A673 (cell line): ENCODE results near the gene ZNF396. TPM values are rescaled to one million over a fixed set of nuclear protein-coding genes. Genes with fewer than 3 reads are reported as not detected.

Source experiments
- BruUV-seq: library from RNA; stranded (reverse); fragments of 400-500 nt; replicated peaks from 2 replicates; lab custom pipeline; 2021; lab: Mats Ljungman, UMichigan
- CTCF ChIA-PET: fragments of 300-600 bp; sonication (Branson Sonifier 250); formaldehyde crosslinking; loops from one replicate; lab custom pipeline; 2022; ENCODE audit warnings: antibody characterized with exemption; lab: Charles Lee
- POLR2A ChIA-PET: fragments of 300-600 bp; sonication (Branson Sonifier 250); formaldehyde crosslinking; loops from one replicate; lab custom pipeline; 2022; ENCODE audit warnings: antibody characterized with exemption; ENCODE audit not compliant: low non-redundant PET; lab: Charles Lee
- DNase-seq: peaks from one replicate; pipeline ENCODE4 v3.0.0-alpha.2; 2015; ENCODE audit warnings: low spot score
- H3K27ac ChIP-seq: fragments of 200-600 bp; sonication (generic); 2 replicates; pipeline ENCODE4 v1.5.1; 2016; ENCODE audit warnings: mixed run types, low read depth, mild to moderate bottlenecking, mixed read lengths, antibody characterized with exemption, low read length; ENCODE audit not compliant: poor library complexity, severe bottlenecking
- H3K27me3 ChIP-seq: fragments of 200-600 bp; sonication (generic); replicated peaks from 2 replicates; pipeline ENCODE4 v1.6.1; 2017; ENCODE audit warnings: mixed run types, low read depth, mild to moderate bottlenecking, mixed read lengths, antibody characterized with exemption, low read length; ENCODE audit not compliant: insufficient read depth, poor library complexity
- H3K36me3 ChIP-seq: fragments of 200-600 bp; sonication (generic); 2 replicates; pipeline ENCODE4 v1.6.1; 2016; ENCODE audit warnings: mixed run types, mild to moderate bottlenecking, mixed read lengths, antibody characterized with exemption, low read length; ENCODE audit not compliant: insufficient read depth, poor library complexity, severe bottlenecking
- H3K4me1 ChIP-seq: fragments of 200-600 bp; sonication (generic); 2 replicates; pipeline ENCODE4 v1.6.1; 2017; ENCODE audit warnings: mixed run types, mild to moderate bottlenecking, mixed read lengths, antibody characterized with exemption, low read length; ENCODE audit not compliant: insufficient read depth, poor library complexity, severe bottlenecking
- H3K4me3 ChIP-seq: fragments of 200-600 bp; sonication (generic); 2 replicates; pipeline ENCODE4 v1.5.1; 2016; ENCODE audit warnings: low read depth, mixed run types, mild to moderate bottlenecking, mixed read lengths, low read length; ENCODE audit not compliant: poor library complexity, severe bottlenecking
- H3K9me3 ChIP-seq: fragments of 200-600 bp; sonication (generic); 2 replicates; pipeline ENCODE4 v1.6.1; 2016; ENCODE audit warnings: mixed run types, low read depth, mild to moderate bottlenecking, mixed read lengths, antibody characterized with exemption, low read length; ENCODE audit not compliant: poor library complexity, severe bottlenecking
- EZH2 ChIP-seq: fragments of 200-600 bp; sonication (generic); IDR thresholded peaks from 2 replicates; pipeline ENCODE4 v1.6.1; 2017; ENCODE audit warnings: borderline replicate concordance, low read depth, mild to moderate bottlenecking, mixed read lengths, antibody characterized with exemption, low read length; ENCODE audit not compliant: poor library complexity, severe bottlenecking
- intact Hi-C: fragments of 100-400 bp; cut with micrococcal nuclease; formaldehyde crosslinking; loops from one replicate; pipeline ENCODE4 v1.10.0; 2022; ENCODE audit not compliant: unreplicated experiment
- total RNA-seq: library from RNA; stranded (reverse); gene quantifications from 2 replicates; pipeline ENCODE4 v1.2.3, GENCODE V29; 2021
- TF ChIP-seq, protein P1 (sequence below): fragments of 300-800, 200-600 bp; sonication (generic); conservative IDR thresholded peaks from 2 replicates; pipeline ENCODE4 v1.5.1; 2017; ENCODE audit warnings: low read depth, mild to moderate bottlenecking, antibody characterized with exemption, low read length, moderate library complexity, mixed read lengths

Gene ZNF396
- total RNA-seq, 1 experiment from 2014 or later, result 0.84 TPM

DNA sequence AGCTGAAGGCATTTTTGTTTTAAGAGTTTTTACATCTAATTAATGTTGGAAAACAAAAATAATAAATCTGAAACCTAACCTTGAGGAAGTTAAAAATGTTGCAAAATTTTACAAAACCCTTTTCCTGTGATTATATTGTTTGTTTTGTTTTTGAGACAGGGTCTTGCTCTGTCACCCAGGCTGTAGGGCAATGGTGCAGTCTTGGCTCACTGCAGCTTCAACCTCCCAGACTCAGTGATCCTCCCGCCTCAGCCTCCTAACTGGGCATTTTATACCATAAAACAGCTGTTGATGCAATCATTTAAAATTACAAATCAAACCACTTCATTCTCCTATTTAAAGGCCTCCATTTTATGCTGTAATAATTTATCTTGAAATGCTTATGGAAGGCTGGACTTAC is 31.2 kb downstream of the ZNF396 start:
- DNase-seq, result no peak
- TF ChIP-seq EZH2, result no peak
- TF ChIP-seq, protein P1, sequence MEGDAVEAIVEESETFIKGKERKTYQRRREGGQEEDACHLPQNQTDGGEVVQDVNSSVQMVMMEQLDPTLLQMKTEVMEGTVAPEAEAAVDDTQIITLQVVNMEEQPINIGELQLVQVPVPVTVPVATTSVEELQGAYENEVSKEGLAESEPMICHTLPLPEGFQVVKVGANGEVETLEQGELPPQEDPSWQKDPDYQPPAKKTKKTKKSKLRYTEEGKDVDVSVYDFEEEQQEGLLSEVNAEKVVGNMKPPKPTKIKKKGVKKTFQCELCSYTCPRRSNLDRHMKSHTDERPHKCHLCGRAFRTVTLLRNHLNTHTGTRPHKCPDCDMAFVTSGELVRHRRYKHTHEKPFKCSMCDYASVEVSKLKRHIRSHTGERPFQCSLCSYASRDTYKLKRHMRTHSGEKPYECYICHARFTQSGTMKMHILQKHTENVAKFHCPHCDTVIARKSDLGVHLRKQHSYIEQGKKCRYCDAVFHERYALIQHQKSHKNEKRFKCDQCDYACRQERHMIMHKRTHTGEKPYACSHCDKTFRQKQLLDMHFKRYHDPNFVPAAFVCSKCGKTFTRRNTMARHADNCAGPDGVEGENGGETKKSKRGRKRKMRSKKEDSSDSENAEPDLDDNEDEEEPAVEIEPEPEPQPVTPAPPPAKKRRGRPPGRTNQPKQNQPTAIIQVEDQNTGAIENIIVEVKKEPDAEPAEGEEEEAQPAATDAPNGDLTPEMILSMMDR, result no peak
- Histone ChIP-seq H3K4me3 (no peak overlapping the region), H3K9me3 (no peaks in the 10 kb centered on the region), H3K27me3 (no peaks in the 10 kb centered on the region), H3K36me3 (peaks cover 2% of the 10 kb centered on the region), H3K4me1 (peaks cover 5% of the 10 kb centered on the region), H3K27ac (no peak overlapping the region)
- BruUV-seq, result no TSS peak
- ChIA-PET POLR2A (no interaction called here), CTCF (no interaction called here)
- intact Hi-C loops, result no loop called here

DNA sequence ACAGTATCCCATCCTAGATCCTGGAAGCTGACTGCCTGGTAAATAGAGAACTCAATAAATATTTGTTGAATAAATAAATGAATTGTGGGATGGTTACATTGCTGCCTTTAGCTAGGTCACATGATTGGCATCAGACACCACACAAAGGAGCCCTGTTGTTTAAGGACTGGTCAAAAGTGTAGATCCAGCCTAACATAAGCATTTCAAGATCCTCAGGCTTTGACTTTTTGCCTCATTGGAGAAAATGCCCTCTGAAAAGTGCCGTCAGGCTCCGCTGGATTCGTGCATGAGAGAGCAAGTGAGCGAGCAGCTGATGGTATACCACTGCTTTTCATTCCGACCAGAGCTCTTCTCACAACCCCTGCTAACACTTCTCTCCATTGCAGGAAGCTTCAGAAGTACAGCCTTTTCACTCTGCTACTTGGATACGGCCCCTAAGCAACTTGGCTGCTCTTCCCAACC is 31.6 kb downstream of the ZNF396 start:
- BruUV-seq, result no TSS peak
- intact Hi-C loops, result no loop called here
- Histone ChIP-seq H3K4me3 (no peak overlapping the region), H3K9me3 (no peaks in the 10 kb centered on the region), H3K4me1 (peaks cover 5% of the 10 kb centered on the region), H3K36me3 (peaks cover 7% of the 10 kb centered on the region), H3K27ac (no peak overlapping the region), H3K27me3 (no peaks in the 10 kb centered on the region)
- ChIA-PET POLR2A (no interaction called here), CTCF (no interaction called here)
- no peak for DNase-seq
- TF ChIP-seq, protein P1, result no peak

DNA sequence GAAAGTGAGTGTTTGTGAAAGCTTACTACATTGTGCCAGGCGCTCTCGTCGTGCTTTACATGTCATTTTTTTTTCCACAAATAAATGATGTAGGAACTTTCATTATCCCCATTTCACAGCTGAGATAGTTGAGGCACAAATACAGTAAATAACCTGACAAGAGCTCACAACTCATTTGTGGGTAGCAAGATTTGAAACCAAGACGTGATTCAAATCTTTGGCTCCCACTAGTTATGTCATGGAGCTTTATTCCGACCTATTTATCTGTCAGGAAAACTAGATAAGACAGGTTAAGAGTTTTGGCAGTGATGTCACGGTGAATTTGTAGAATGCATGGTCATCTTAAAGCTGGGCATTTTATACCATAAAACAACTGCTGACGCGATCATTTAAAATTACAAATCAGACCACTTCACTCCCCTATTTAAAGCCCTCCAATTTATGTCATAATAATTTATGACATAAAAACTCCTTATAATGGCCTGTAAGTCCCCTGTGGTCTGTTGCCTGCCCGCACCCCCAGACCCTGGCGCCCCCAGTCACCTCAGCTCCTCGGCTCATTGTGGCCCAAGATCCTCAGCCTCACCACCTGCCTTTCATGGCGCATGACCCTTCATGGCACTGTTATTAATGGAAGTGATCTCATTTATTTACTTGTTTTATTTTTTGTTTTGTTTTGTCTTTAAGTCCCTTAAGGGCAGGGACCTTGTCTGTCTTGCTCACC is 32.2 kb downstream of the ZNF396 start:
- Histone ChIP-seq H3K4me1 (peaks cover 5% of the 10 kb centered on the region), H3K27me3 (no peaks in the 10 kb centered on the region), H3K36me3 (peaks cover 13% of the 10 kb centered on the region), H3K4me3 (peak overlapping the region; percentile 76), H3K27ac (peak overlapping the region; percentile 97), H3K9me3 (no peaks in the 10 kb centered on the region)
- BruUV-seq, result TSS peak; percentile 67
- ChIA-PET CTCF (interaction anchor here (0.6 kb wide), 1 partner anchor 88 kb away, joined by 4 read pairs; no protein-coding TSS in a partner anchor), POLR2A (no interaction called here)
- intact Hi-C loops, result no loop called here
- TF ChIP-seq, protein P1, result no peak
- TF ChIP-seq EZH2, result no peak
- no peak for DNase-seq
